ENCODE measurements around the gene AMBRA1.
A peak's percentile ranks its signal among the peaks of the same experiment; 100 is the strongest.
"Not testable (repeated sequence)": the region's sequence is repeated elsewhere in the genome, so short reads cannot be mapped to it uniquely, and the experiment has no call there.

Gene AMBRA1

DNA sequence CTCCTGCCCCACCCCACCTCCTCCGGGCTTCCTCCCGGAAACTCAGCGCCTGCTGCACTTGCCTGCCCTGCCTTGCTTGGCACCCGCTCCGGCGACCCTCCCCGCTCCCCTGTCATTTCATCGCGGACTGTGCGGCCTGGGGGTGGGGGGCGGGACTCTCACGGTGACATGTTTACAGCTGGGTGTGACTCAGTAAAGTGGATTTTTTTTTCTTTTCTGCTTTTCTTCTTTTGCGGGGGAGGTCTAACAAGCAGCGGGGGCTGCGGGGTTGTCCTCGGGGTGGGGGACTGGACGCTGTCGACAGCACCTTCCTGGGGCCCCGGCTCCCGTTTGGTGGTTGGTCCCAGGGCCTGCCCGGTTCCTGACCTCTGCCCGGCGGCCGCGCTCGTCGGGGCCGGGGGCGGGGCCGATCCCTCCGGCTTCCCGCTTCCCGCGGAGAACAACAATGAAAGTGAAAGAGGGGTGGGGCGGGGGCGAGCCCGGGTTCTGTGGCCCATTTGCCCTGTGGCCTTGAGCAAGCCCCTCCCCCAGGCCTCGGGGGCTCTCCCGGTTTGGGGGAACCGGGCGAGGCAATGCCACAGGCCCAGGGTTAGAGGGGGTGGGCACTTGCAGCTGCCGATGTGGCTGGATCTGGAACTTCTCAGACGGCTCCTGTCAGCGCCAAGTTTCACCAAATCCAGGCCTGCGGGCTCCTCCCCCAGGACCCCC lies 213.3 kb downstream of the AMBRA1 start:
- H2BK15ac ChIP-seq (ENCODE audit: low read depth, poor library complexity, severe bottlenecking): peak overlapping the region; percentile 95
- H3K27me3 ChIP-seq (ENCODE audit: control insufficient read depth in 1 of 2, insufficient read depth in 1 of 2, low read length in 2 of 2): peaks cover 7 to 20% of the 10 kb centered on the region in 2 experiments
- peak overlapping the region; percentile 92 for H2BK120ac ChIP-seq (ENCODE audit: low read depth, low read length)
- peak overlapping the region; percentile 73 for H2AFZ ChIP-seq (ENCODE audit: low read depth, low read length)
- H3K36me3 ChIP-seq (ENCODE audit: control insufficient read depth in 1 of 2, insufficient read depth in 2 of 2, low read depth in 1 of 2, low read length in 2 of 2): peaks cover 17 to 35% of the 10 kb centered on the region in 2 experiments
- H3K9me3 ChIP-seq (ENCODE audit: control insufficient read depth, low read length): no peaks in the 10 kb centered on the region
- H4K8ac ChIP-seq (ENCODE audit: low read length): peak overlapping the region; percentile 78
- H3K18ac ChIP-seq (ENCODE audit: low read depth in 1 of 2, low read length in 2 of 2): peak overlapping the region; percentile 93 to 94
- peak overlapping the region; percentile 35 to 73 for H2BK12ac ChIP-seq (ENCODE audit: low read length in 2 of 2)
- H3K14ac ChIP-seq (ENCODE audit: low read length in 2 of 2): peak overlapping the region in 1 of 2 experiments; percentile 88
- H3K9ac ChIP-seq (ENCODE audit: low read length): peak overlapping the region; percentile 78
- H3K79me1 ChIP-seq (replicated peaks; ENCODE audit: low read length, poor library complexity, severe bottlenecking): peaks cover 1% of the 10 kb centered on the region
- peak overlapping the region; percentile 94 to 98 for H3K4ac ChIP-seq (ENCODE audit: low read depth in 1 of 2, low read length in 2 of 2)
- H4K91ac ChIP-seq (ENCODE audit: low read length): peak overlapping the region; percentile 86
- peak overlapping the region in 1 of 2 experiments; percentile 97 for H3K23ac ChIP-seq (ENCODE audit: low read length in 2 of 2)
- peak overlapping the region; percentile 57 to 77 for H3K4me3 ChIP-seq (ENCODE audit: insufficient read depth in 1 of 2, low read depth in 1 of 2, low read length in 2 of 2)
- under 1% methylated on average over 41 of the region's 45 CpGs for WGBS
- H2BK5ac ChIP-seq (ENCODE audit: low read depth, low read length, poor library complexity, severe bottlenecking): no peak overlapping the region
- H3K27ac ChIP-seq (ENCODE audit: low read length, poor library complexity, severe bottlenecking): no peak overlapping the region
- H3K4me2 ChIP-seq (ENCODE audit: low read length, poor library complexity, severe bottlenecking): peak overlapping the region; percentile 93
- peaks cover 43% of the 10 kb centered on the region for H3K4me1 ChIP-seq (ENCODE audit: control insufficient read depth, insufficient read depth, low read depth, low read length)
- H2AK5ac ChIP-seq (ENCODE audit: low read length, severe bottlenecking): peak overlapping the region; percentile 53
- DNase-seq: peak; percentile 67

DNA sequence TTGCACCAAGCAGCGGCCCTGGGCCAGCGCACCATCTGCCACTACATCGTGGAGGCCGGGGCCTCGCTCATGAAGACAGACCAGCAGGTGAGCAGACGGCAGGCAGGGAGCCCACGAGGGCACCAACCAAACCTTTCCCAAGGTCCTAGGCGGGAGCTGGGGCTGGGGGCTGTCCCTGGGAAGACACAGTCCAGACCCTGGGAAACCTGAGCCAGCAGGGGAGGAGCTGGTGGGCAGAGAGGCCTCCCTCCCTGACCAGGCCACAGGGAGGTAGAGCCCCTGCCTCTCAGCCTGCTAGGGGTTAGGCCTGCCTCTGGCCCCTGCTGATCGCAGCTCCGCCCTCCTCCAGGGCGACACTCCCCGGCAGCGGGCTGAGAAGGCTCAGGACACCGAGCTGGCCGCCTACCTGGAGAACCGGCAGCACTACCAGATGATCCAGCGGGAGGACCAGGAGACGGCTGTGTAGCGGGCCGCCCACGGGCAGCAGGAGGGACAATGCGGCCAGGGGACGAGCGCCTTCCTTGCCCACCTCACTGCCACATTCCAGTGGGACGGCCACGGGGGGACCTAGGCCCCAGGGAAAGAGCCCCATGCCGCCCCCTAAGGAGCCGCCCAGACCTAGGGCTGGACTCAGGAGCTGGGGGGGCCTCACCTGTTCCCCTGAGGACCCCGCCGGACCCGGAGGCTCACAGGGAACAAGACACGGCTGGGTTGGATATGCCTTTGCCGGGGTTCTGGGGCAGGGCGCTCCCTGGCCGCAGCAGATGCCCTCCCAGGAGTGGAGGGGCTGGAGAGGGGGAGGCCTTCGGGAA lies 214.1 kb downstream of the AMBRA1 start:
- H3K4me1 ChIP-seq (ENCODE audit: control insufficient read depth, insufficient read depth, low read depth, low read length): peaks cover 42% of the 10 kb centered on the region
- H3K9me3 ChIP-seq (ENCODE audit: control insufficient read depth, low read length); H2BK5ac ChIP-seq (ENCODE audit: low read depth, low read length, poor library complexity, severe bottlenecking); H2BK120ac ChIP-seq (ENCODE audit: low read depth, low read length); H3K27ac ChIP-seq (ENCODE audit: low read length, poor library complexity, severe bottlenecking); H2AFZ ChIP-seq (ENCODE audit: low read depth, low read length); H3K4me2 ChIP-seq (ENCODE audit: low read length, poor library complexity, severe bottlenecking); H2AK5ac ChIP-seq (ENCODE audit: low read length, severe bottlenecking); H3K23ac ChIP-seq (ENCODE audit: low read length in 2 of 2); H3K14ac ChIP-seq (ENCODE audit: low read length in 2 of 2); H3K79me1 ChIP-seq (replicated peaks; ENCODE audit: low read length, poor library complexity, severe bottlenecking); H3K9ac ChIP-seq (ENCODE audit: low read length); H3K4me3 ChIP-seq (ENCODE audit: insufficient read depth in 1 of 2, low read depth in 1 of 2, low read length in 2 of 2): not testable (repeated sequence)
- WGBS: 36% methylated on average over 25 of the region's 36 CpGs
- peak overlapping the region; percentile 15 to 44 for H3K18ac ChIP-seq (ENCODE audit: low read depth in 1 of 2, low read length in 2 of 2)
- H3K27me3 ChIP-seq (ENCODE audit: control insufficient read depth in 1 of 2, insufficient read depth in 1 of 2, low read length in 2 of 2): peaks cover 7 to 20% of the 10 kb centered on the region in 2 experiments
- H3K4ac ChIP-seq (ENCODE audit: low read depth in 1 of 2, low read length in 2 of 2): peak overlapping the region in 1 of 2 experiments; percentile 46
- H2BK15ac ChIP-seq (ENCODE audit: low read depth, poor library complexity, severe bottlenecking): peak overlapping the region; percentile 54
- H4K91ac ChIP-seq (ENCODE audit: low read length): peak overlapping the region; percentile 43
- peaks cover 22 to 43% of the 10 kb centered on the region in 2 experiments for H3K36me3 ChIP-seq (ENCODE audit: control insufficient read depth in 1 of 2, insufficient read depth in 2 of 2, low read depth in 1 of 2, low read length in 2 of 2)
- H4K8ac ChIP-seq (ENCODE audit: low read length): peak overlapping the region; percentile 1
- peak overlapping the region in 1 of 2 experiments; percentile 12 for H2BK12ac ChIP-seq (ENCODE audit: low read length in 2 of 2)
- peak; percentile 36 for DNase-seq

DNA sequence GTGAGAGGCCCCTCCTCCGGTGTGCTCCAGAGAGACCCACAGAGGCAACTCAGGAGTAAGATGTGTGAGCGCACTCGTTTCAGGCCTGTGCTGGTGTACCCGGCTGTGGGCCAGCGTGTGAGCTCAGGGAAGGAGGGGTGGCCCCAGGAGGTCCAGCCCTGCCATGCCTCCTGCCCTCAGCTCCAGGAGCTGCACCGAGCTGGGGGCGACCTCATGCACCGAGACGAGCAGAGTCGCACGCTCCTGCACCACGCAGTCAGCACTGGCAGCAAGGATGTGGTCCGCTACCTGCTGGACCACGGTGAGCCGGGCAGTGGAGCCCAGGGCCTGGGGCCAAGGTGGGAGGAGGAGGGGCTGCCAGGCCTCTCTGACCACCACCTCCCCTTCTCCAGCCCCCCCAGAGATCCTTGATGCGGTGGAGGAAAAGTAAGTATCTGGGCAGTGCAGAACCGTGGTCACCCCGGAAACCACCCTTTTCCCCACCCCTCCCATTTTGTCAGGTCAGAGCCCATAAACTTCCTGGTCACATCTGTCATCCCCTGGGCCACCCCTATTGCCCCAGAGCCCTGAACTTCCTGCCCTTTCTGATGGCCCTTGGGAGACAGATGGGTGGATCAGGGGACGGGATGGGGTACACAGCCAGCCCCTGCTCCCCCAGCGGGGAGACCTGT lies 214.9 kb downstream of the AMBRA1 start:
- peaks cover 7 to 18% of the 10 kb centered on the region in 2 experiments for H3K27me3 ChIP-seq (ENCODE audit: control insufficient read depth in 1 of 2, insufficient read depth in 1 of 2, low read length in 2 of 2)
- no peak overlapping the region for H3K23ac ChIP-seq (ENCODE audit: low read length in 2 of 2)
- H3K4ac ChIP-seq (ENCODE audit: low read depth in 1 of 2, low read length in 2 of 2): no peak overlapping the region
- no peaks in the 10 kb centered on the region for H3K9me3 ChIP-seq (ENCODE audit: control insufficient read depth, low read length)
- H3K79me1 ChIP-seq (replicated peaks; ENCODE audit: low read length, poor library complexity, severe bottlenecking): peaks cover 1% of the 10 kb centered on the region
- 81% methylated on average over 18 of the region's 20 CpGs for WGBS
- no peak overlapping the region for H3K27ac ChIP-seq (ENCODE audit: low read length, poor library complexity, severe bottlenecking)
- no peak for DNase-seq
- H3K14ac ChIP-seq (ENCODE audit: low read length in 2 of 2): no peak overlapping the region
- no peak overlapping the region for H2BK5ac ChIP-seq (ENCODE audit: low read depth, low read length, poor library complexity, severe bottlenecking)
- no peak overlapping the region for H2BK120ac ChIP-seq (ENCODE audit: low read depth, low read length)
- no peak overlapping the region for H2AK5ac ChIP-seq (ENCODE audit: low read length, severe bottlenecking)
- H3K4me1 ChIP-seq (ENCODE audit: control insufficient read depth, insufficient read depth, low read depth, low read length): peaks cover 47% of the 10 kb centered on the region
- H3K4me2 ChIP-seq (ENCODE audit: low read length, poor library complexity, severe bottlenecking): no peak overlapping the region
- peaks cover 22 to 50% of the 10 kb centered on the region in 2 experiments for H3K36me3 ChIP-seq (ENCODE audit: control insufficient read depth in 1 of 2, insufficient read depth in 2 of 2, low read depth in 1 of 2, low read length in 2 of 2)
- no peak overlapping the region for H2BK15ac ChIP-seq (ENCODE audit: low read depth, poor library complexity, severe bottlenecking)
- H3K4me3 ChIP-seq (ENCODE audit: insufficient read depth in 1 of 2, low read depth in 1 of 2, low read length in 2 of 2): no peak overlapping the region
- no peak overlapping the region for H3K9ac ChIP-seq (ENCODE audit: low read length)
- H4K8ac ChIP-seq (ENCODE audit: low read length): peak overlapping the region; percentile 1
- peak overlapping the region in 1 of 2 experiments; percentile 44 for H3K18ac ChIP-seq (ENCODE audit: low read depth in 1 of 2, low read length in 2 of 2)
- peak overlapping the region in 1 of 2 experiments; percentile 1 for H2BK12ac ChIP-seq (ENCODE audit: low read length in 2 of 2)
- H4K91ac ChIP-seq (ENCODE audit: low read length): peak overlapping the region; percentile 43
- H2AFZ ChIP-seq (ENCODE audit: low read depth, low read length): no peak overlapping the region
